HG03460 (cell line): Measurements from ENCODE around the gene DENND4B.
A peak's percentile ranks its signal among the peaks of the same experiment; 100 is the strongest.

ENCODE experiments used
- ATAC-seq: cut with Tn5 transposase; IDR thresholded peaks from one replicate; pipeline ENCODE4 v1.9.1; 2021; ENCODE audit not compliant: unreplicated experiment

The DENND4B gene

DNA sequence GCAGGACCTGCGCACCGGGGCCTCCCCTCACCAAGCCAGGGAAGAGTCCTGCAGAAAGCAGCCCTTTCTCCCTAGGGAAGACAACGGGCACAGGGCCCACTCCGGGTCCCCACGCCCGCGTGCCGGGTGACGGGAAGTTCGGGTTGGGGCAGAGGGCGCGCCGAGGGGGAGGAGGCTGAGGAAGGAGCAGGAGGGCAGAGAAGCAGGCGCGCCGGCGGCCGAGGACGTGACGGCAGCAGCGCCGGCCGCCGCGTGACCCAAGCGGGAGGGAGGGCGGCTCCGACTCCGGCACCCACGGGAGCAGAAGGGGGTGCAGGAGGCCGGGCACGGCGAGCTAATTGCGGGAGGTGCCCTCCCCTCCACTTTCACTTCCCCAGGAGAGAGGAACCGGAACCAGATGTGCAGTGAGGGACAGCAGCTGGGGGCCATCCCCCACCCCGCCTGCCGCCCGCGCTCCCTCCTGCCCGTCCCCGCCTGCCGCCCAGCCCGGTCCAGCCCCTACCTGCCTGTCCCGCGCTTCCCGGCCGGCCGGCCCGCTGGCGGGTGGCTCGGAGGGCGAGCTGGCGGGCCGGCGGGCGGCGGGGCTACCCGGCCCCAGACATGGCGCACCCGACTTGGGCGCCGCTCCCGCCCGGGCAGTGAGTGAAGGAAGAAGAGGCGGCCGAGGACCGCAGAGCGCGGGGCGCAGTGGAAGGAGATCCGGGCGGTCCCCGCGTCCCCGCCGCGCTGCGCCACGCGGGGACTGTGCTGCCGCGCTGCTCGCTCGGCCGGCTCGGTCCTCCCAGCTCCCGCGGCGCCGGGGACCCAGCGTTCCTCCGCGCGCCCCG is 510 bp downstream of the DENND4B start:
- peak; percentile 60 for ATAC-seq

DNA sequence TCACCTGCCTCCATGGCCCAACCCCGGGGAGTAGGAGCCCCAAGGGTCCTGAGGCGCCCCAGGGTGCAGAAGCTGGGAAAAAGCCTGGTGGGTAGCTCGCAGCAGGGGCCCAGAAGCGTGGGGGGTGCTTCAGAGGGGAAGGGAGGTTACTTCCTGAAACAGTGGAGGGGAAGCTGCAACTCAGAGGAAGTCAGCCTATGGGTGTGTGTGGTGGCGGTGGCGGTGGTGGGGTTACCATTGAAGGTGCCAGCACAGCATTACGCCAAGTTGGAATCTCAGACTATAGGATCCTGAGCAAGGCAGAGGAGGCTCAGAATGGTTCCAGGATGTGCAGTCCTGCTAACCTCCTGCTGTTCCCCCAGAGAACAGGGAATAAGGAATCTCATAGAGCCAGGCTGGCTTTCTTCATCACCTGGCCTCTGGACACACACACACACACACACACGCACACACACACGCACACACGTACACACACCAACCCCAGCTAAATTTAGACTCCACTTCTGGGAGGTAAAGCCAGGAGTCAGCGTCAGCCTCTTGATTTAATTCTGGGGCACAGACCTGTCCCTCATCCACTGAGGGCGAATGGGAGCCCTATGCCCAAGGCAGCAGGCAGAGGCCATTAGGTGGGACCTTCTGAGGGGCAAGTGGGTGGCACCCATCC is 1.3 kb downstream of the DENND4B start:
- peak; percentile 30 for ATAC-seq

DNA sequence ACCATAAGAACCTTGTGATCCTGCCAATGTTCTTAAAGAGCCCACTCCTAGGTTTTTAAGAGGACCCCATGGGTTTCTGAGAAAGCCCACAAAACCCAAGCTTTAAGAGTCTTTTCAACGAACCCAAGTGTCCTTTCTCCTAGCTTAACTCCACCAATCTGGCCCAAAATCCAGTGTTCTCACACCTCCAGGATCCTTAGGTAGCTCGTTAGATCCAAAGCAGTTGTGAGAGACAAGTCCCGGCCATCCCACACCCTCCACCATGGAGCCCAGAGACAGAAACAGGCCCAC is 1.7 kb downstream of the DENND4B start:
- ATAC-seq, result no peak

DNA sequence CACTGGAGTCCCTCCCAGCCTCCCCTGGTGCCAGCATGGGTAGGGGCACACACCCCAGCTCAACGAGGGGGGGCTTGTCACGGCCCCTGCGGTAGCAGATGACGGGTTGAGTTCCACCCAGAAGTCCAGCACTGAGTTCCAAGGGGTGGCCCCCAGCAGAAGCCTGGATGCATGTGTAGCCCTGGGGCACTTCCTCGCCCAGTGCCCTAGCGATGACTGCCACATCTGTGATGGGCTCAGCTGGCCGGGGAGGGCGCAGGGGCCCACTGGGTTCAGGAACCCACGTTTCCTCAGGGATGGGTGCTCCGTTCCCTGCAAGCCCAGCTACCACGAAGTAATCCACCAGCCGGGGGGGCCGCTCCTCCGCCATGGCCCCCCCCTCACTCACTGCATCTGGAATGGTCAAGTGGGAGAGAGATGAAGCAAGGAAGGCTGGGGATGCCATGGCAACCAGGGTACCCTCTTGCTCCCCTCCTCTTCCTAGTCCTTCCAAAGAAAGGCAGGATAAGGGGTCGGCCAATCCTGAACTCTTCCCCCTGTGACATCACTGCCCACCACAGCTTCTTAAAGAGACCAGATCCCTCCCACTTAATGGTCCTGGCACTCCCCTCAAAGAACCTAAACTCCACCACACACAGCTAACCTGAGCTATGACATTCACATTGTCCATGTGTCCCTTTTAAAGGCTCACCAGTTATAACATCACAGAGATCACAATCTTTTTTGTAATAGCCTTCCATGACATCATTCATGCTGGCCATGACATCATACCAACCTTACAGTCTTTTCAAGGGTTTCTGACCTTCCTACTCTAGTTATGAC is 2.3 kb downstream of the DENND4B start:
- no peak for ATAC-seq

DNA sequence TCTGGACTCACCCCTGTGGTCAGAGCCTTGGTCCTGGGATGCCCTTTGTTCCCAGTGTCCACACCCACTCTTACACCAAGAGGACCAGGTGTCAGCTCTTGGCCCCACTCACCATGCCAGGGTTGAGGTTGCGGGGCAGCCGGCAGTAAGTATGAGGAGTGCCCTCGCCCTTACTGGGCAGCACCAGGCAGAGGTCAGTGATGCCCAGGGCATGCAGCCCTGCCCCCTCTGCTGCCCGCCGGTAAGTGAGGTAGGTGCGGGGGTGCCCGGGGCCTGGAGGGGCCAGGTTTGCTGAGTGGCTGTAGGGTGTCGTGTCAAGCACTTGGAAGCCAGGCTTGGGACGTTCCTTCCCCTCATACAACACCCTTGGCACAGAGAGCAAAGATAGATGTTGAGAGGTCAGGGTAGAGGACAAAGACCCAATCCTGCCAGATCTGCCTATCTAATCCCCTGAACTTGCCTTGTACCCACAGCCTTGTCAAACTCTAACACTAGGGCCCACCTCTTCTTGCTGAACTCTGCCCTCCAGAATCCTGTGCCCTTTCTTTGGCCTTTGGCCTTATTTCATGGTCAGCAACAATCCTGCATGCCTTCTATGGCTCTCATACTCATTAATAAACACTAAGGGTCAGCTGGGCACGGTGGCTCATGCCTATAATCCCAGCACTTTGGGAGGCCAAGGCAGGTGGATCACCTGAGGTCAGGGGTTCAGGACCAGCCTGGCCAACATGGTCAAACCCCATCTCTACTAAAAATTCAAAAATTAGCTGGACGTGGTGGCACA is 3.6 kb downstream of the DENND4B start:
- ATAC-seq, result no peak

DNA sequence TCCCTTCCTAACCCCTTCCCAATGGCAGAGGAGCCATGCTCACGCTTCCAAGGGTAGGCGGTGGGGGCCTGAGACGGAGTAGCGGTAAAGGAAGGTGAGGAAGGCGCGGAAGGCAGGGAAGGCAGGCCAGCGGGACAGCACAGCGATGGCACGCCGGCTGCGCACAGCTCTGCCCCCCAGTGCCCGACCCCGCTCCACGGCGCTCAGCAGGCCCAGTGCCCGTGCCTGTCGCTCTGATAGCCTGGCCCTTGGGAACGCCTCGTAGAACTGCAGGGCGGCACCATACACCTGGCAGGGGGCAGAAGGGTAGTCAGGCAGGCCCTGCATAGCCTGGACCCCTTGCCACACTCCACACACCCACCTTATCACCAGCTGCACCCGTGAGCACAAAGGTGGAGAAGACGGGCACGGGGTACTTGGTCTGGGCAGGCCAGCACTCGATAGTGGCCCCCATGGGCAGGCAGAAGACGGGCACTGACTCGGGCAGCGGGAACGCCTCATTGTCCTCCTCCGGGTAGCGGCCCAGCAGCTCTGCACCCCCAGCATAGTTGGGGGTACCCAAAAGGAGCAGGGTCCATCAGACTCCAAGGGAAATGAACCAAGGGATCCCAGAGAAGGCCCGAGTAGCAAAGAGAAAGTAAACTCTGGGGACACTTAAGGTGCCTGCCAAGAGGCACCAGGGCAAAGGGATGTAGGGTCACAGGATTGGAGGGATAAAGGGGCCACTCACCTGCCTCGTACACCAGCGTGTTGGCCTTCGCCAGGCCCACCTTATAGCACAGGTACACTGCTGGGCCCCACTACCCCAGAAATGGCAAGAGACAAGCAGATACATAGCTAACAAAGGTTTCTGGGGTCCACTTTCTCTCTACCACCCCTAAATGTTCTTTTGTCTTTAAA is 4.4 kb downstream of the DENND4B start:
- no peak for ATAC-seq

DNA sequence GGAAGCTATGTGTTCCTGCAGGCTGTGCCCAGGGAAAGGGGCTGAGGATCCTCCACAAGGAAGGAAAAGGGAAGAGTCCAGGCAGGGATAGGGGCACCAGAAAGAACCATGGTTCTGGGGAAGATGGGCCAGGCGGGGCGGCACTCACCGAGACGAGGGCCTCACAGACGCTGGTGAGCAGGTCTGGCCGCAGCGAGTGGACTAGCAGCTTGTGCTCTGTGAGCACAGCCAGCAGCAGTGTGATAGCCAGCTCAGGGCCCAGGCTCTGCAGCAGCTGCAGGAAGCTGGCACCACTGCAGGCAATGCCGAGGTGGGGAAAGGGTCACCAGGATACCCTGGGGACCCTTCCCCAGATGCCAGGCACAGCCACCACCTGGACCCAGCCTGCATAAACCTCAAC is 5.8 kb downstream of the DENND4B start:
- no peak for ATAC-seq

DNA sequence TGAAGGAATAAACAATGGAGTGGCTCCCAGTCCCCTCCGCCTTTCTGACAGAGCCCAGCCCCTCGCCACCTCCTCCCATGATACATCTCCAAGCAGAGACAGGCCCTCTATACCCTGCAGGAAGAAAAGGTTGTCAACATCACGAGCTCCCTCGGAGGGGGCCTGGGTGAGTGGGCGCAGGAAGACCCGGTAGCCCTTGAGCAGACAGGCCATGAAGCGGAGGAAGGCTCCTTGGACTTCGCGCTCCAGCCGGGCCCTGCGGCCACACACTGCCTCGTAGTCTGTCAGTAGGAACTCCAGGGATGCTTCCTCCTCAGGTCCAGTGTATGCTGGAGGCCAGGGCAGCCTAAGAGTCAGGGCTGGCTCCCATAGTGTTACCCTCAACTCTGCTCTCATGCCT is 7.0 kb downstream of the DENND4B start:
- ATAC-seq, result no peak

DNA sequence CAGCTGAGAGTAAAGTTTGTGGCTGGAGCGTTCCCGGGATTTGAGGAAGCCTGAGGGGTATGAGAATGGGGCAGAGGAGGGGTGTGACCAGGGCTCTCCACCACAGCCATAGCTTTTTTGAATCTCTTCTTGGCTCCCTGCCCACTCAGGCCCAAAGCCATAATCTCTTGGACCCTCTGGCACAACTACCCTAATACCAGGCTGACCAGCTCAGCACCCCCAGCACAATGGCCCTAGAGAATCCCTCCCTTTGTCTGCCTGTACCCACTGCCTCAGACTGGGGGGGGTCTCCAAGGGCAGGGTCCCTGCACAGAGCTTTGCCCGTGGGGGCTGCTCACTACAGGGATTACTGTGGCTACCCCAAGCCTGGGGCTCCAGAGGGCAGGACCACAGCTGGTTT is 7.5 kb downstream of the DENND4B start:
- ATAC-seq, result no peak

DNA sequence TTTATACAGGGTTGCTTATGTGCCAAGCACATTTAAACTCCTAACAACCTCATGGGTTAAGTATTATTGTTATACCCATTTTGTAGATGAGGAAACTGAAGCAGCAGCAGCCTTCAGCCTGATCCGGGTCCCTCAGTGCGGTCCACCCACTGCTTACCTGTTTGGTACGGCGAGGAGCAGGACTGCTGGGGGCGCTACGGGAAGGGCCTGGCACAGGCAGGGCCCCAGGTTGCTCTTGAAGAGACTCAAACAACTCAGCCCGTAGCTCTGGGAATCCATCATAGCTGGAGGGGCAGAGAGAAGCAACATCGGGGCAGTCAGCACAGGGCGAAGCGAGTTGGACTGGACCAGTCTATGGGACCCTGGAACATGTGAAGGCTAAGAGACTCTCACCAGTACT is 9.2 kb downstream of the DENND4B start:
- ATAC-seq, result no peak

DNA sequence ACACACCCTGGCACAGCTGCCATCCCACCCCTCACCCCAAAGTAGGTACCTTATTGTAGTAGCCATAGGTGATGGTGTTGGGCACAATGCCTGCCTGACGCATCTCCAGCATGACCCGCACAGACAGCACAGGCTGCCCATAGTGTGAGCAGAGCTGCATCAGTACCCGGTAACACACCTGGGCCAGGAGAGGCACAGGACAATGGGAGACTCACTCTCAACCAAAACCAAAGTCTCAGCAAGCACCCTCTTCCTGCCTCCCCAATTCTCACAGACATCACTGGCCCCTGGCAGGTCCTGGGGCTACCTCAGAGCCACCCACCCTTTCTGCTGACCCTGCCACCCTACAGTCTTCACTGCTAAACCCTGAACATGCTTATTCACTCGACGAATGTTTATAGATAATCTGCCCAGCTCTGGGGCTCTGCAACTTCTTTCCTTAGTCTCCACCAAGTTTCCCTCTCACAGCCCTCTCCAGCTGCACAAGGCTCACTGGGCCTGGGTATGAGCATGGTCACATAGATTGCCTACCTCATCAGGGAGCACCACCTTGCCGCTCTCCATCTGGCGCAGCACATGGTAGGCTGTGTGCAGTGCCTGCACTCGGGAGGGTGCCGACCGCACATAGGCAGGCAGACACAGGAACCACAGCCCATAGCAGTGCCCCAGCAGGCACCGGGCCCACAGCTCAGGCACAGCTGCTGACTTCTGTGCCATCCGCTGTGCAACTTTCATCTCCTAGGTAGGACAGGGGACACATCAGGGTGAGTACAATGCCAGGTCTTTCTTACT is 10.3 kb downstream of the DENND4B start:
- ATAC-seq, result no peak

DNA sequence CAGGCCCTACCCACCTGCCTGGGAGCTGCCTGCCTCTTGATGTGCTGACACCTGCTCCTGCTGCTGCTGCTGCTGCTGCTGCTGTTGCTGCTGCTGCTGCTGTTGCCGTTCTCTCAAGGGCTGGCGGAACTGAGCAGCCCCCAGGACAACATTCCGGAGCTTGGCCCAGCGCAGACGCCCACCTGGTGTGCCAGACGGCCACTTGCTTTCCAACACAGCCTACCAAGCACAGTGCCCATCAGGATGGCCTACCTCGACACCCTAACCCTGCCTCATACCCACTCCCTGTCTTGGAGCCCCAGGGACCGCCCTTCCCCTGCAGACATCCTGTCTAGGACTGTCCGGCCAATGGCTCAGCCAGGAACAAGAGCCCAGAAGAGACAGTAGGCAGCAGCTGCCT is 11.8 kb downstream of the DENND4B start:
- ATAC-seq, result no peak

DNA sequence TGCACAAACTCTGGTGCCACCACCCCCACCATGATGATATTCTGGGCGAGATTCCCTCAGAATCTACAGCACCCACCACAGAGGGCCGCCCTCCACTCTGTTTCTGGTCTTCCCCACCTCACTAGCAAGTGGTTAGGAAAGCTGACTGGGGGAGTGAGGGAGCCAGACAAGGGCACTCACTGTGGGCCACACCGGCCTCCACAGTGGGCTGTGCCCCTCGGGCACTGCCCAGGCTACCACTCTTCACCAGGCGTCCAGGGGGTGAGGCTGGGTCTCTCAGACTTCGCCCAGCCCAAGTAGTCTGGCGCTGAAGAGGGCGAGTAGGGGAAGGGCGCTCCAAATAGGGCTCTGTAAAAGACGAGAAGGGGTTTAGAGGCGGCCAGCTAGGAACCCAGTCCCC is 12.6 kb downstream of the DENND4B start:
- no peak for ATAC-seq

DNA sequence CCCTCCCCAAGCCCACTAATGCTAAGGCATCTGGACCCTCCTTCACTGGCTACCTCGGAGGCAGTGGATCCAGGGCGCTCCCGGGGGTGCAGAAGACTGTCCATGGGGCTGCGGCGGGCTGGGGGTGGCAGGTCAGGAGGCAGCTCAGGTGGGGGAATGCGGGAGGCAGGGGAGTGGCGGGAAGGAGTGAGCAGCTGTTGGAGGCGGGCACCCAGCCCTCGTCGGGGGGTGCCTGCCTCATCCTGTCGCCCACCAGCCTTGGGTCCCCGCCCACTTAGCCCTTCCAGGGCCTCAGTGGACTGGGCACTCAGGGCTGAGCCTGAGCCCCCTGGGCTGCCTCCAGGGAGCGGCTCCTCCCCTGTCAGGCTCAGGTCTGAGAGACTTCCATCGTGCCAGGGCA is 13.1 kb downstream of the DENND4B start:
- no peak for ATAC-seq

DNA sequence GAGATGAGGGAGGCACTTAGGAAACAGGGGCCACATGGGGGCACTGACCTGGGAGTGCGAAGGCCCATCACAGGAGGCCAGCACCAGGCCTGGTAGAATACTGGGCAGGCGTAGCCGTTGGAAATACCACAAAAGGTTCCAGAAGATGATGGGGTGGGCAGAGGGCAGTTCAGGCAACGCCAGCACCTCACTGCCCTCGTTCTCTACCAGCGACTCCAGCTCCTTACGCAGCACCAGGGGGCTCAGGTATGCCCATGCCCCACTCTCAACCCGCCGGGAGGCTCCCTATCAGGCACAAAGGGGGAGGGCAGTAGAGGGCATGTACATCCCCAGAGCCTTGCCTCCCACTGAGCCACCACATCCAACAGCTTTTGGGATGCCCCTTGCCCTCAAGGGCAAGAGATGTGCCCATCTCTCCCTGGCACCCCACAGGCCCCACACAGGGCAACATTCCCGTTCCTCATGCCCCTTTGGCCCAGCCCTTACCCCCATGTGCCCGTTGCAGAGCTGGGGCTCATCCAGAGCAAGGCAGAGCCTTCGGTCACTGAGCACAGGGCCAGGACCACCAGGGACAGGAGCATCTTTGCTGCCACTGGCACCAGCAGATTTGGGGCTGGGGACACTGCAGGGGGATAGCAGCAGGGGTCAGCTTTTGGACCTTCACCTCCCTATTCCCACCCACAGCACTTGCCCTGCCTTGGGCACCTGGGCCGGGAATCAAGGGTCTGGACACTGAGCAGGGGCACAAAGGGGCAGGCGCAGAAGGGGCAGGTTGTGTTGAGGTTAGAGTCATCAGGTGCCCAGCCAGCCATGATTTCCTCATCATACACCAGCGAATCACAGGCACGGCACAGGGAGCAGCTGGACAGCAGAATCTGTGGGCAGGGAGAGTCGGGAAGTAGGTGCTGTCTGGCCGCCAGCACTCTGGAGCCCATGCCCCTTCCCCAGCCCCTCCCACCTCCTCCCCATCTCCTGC is 14.1 kb downstream of the DENND4B start:
- no peak for ATAC-seq

DNA sequence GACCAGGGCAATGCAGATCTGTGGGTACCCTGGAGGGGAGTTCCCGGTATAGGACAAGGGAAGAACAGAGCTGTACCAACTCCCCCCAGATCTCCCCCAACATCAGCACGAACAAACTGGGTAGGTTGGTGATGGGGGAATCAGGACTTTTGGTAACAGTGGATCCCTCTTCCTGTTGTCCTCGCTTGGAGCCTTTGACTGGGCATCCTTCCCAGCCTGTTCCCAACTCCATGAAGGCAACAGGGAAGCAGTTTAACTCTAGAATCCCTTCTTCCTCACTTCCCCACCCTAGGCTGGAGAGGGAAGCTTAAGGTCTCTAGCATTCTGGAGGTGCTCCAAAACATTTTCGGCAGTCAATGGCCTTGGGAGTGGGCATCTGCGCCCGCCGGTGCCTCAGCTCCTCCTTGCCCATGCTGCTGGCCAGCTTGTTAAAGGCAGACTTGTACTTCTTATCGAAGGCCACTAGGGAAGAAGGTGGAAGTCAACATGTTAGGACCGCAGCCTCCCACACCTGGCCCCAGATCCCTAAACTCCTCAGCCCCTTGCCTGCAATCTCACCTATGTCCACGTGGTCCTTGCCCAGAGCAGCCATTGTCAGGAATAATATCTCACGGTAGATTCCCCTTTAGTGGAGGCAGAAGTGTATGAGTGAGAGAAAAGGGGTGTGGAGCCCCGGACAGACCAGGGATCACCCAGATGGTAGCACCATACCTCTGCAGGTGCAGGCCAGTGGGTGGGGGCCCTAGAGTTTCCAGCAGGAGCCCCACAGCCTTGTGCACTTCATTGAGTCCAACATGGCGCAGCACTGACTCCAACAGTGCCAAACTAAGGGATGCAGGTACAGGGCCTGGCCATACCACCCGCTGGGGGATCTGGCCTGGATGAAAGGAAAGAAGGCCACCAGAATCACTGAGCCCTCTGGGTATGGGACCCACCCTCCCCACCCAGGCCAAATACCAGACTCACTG is 16.3 kb downstream of the DENND4B start:
- ATAC-seq, result no peak

DNA sequence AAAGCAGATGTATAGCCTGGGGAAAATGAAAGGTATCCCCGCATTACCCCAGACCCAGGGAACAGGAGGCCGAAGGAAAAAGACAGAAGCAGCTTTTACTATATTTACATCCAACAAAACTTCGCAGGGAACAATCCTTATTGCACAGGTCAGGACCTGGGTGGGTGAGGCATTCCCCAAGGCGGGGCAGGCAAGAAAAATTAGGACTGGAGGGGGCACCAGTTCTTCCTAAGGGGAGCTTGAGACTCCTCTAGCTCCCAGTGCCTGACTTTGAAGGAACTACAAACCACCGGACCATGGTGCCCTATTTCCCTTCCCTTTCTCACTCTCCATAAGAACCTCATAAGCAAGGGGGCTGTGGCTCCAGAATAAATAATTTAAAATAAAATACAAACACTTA is 17.1 kb downstream of the DENND4B start:
- ATAC-seq, result no peak
